HEK293 (cell line): ENCODE results near the gene ZBTB5.

ENCODE experiments used
- CTCF ChIP-seq: fragments of 450-650 bp; formaldehyde crosslinking; IDR thresholded peaks from 2 replicates; pipeline ENCODE4 v1.5.1; 2016; ENCODE audit warnings: missing biosample characterization, missing genetic modification characterization
- MZF1 ChIP-seq: fragments of 450-650 bp; formaldehyde crosslinking; IDR thresholded peaks from 2 replicates; pipeline ENCODE4 v1.5.1; 2017; ENCODE audit warnings: missing biosample characterization, missing genetic modification characterization, borderline replicate concordance
- REST ChIP-seq: fragments of 450-650 bp; formaldehyde crosslinking; IDR thresholded peaks from 2 replicates; pipeline ENCODE4 v1.5.1; 2016; ENCODE audit warnings: missing biosample characterization, missing genetic modification characterization
- ZNF114 ChIP-seq: fragments of 450-650 bp; formaldehyde crosslinking; IDR thresholded peaks from 2 replicates; pipeline ENCODE4 v1.5.0; 2017; ENCODE audit warnings: missing biosample characterization, missing genetic modification characterization
- ZNF621 ChIP-seq: fragments of 450-650 bp; formaldehyde crosslinking; IDR thresholded peaks from 2 replicates; pipeline ENCODE4 v1.5.1; 2017; ENCODE audit warnings: missing biosample characterization, missing genetic modification characterization
- ZSCAN5A ChIP-seq: fragments of 450-650 bp; formaldehyde crosslinking; IDR thresholded peaks from 2 replicates; pipeline ENCODE4 v1.5.1; 2016; ENCODE audit warnings: missing biosample characterization, missing genetic modification characterization

- TF ChIP-seq CTCF (no peak), MZF1 (tag by site-specific recombination) (no peak), ZSCAN5A (no peak), ZNF114 (no peak), ZNF621 (no peak), REST (tag by site-specific recombination) (no peak)
These were observed 9.2 kb downstream of the ZBTB5 start for GRCh38 chr9:37455884-37456647.
